GM12878 (cell line): ENCODE data around the gene ATP5MK. TPM values are rescaled to one million over a fixed set of nuclear protein-coding genes. Genes with fewer than 3 reads are reported as not detected.

Source experiments
- ATAC-seq: fragments of 200-7000 bp; cut with Tn5 transposase; 3 replicates; pipeline ENCODE4 v1.9.1; 2020; ENCODE audit warnings: mild to moderate bottlenecking, moderate library complexity
- BruUV-seq: library from RNA; stranded (reverse); fragments of 400-500 nt; replicated peaks from 2 replicates; lab custom pipeline; 2021; lab: Mats Ljungman, UMichigan
- CTCF ChIA-PET: fragments of 300-600 bp; sonication (Branson Sonifier 250); formaldehyde crosslinking; extraction: SDS; loops from one replicate; lab custom pipeline; 2021; ENCODE audit warnings: inconsistent platforms; lab: Yijun Ruan, JAX
- POLR2A ChIA-PET: fragments of 350-600 bp; formaldehyde crosslinking; extraction: SDS; loops from one replicate; lab custom pipeline; 2021; ENCODE audit warnings: inconsistent platforms; lab: Charles Lee
- RAD21 ChIA-PET: fragments of 300-600 bp; sonication (Branson Sonifier 250); formaldehyde crosslinking; loops from one replicate; lab custom pipeline; 2023; ENCODE audit warnings: antibody characterized with exemption; ENCODE audit not compliant: unreplicated experiment; lab: Charles Lee
- SMC1A ChIA-PET: fragments of 300-600 bp; sonication (Branson Sonifier 250); formaldehyde crosslinking; loops from one replicate; lab custom pipeline; 2023; ENCODE audit not compliant: unreplicated experiment, uncharacterized antibody; lab: Charles Lee
- DNase-seq: peaks from one replicate; pipeline ENCODE4 v3.0.0-alpha.2; 2011; ENCODE audit warnings: low read depth, low spot score
- FAIRE-seq: peaks from 3 replicates; lab custom pipeline; 2011; peaks lifted over from hg19 to GRCh38; lab: Jason Lieb, UNC
- H2AFZ ChIP-seq: 2 replicates; pipeline ENCODE4 v1.6.0; 2011; ENCODE audit warnings: low read depth, low read length, control low read depth; ENCODE audit not compliant: control insufficient read depth
- H3K27ac ChIP-seq: 2 replicates; pipeline ENCODE4 v1.5.1; 2011; ENCODE audit warnings: control low read depth; ENCODE audit not compliant: control insufficient read depth, insufficient read depth
- H3K27me3 ChIP-seq, 2 experiments: replicated peaks in 1 of 2; 2 replicates each; pipeline versions ENCODE4 v1.6.0 to v1.6.1; 2011; ENCODE audit warnings: low read length in 1 of 2; ENCODE audit not compliant: control insufficient read depth in 2 of 2, insufficient read depth in 2 of 2
- H3K36me3 ChIP-seq, 2 experiments: 2 replicates each; pipeline ENCODE4 v1.5.1; 2011; ENCODE audit warnings: low read length in 1 of 2; ENCODE audit not compliant: control insufficient read depth in 2 of 2, insufficient read depth in 2 of 2
- H3K4me1 ChIP-seq: 2 replicates; pipeline ENCODE4 v1.6.1; 2011; ENCODE audit warnings: mild to moderate bottlenecking, low read length, moderate library complexity, mixed read lengths; ENCODE audit not compliant: control insufficient read depth, insufficient read depth
- H3K4me2 ChIP-seq: 2 replicates; pipeline ENCODE4 v1.6.0; 2011; ENCODE audit warnings: control low read depth; ENCODE audit not compliant: control insufficient read depth, insufficient read depth
- H3K4me3 ChIP-seq: fragments of 200-600 bp; sonication (generic); 2 replicates; pipeline ENCODE4 v1.5.1; 2016
- H3K79me2 ChIP-seq: 2 replicates; pipeline ENCODE4 v1.6.0; 2011; ENCODE audit warnings: low read length; ENCODE audit not compliant: control insufficient read depth, insufficient read depth
- H3K9ac ChIP-seq: 2 replicates; pipeline ENCODE4 v1.8.0; 2011; ENCODE audit warnings: low read length, control low read depth, mixed read lengths; ENCODE audit not compliant: control insufficient read depth, insufficient read depth
- H3K9me3 ChIP-seq: replicated peaks from 3 replicates; pipeline ENCODE4 v1.5.1; 2011; ENCODE audit warnings: mild to moderate bottlenecking, low read length; ENCODE audit not compliant: control insufficient read depth, insufficient read depth
- H4K20me1 ChIP-seq: 2 replicates; pipeline ENCODE4 v1.6.0; 2011; ENCODE audit not compliant: control insufficient read depth, insufficient read depth
- BACH1 ChIP-seq: fragments of 450-650 bp; IDR thresholded peaks from 2 replicates; pipeline ENCODE4 v1.6.1; 2017; ENCODE audit warnings: mild to moderate bottlenecking, borderline replicate concordance
- BMI1 ChIP-seq: fragments of 450-650 bp; IDR thresholded peaks from 2 replicates; pipeline ENCODE4 v1.6.1; 2016; ENCODE audit warnings: mild to moderate bottlenecking, moderate library complexity, borderline replicate concordance
- CBX5 ChIP-seq: sonication (generic); IDR thresholded peaks from 2 replicates; pipeline ENCODE4 v1.6.1; 2016; ENCODE audit warnings: low read depth, moderate library complexity, mild to moderate bottlenecking, inconsistent platforms
- CUX1 ChIP-seq: IDR thresholded peaks from 2 replicates; pipeline ENCODE4 v1.6.1; 2012; ENCODE audit warnings: improper control_type of control experiment, low read depth, low read length; ENCODE audit not compliant: insufficient replicate concordance
- E2F4 ChIP-seq: IDR thresholded peaks from 2 replicates; pipeline ENCODE4 v1.6.1; 2012; ENCODE audit warnings: low read depth, low read length, improper control_type of control experiment
- KAT2A ChIP-seq: conservative IDR thresholded peaks from 2 replicates; pipeline ENCODE4 v1.6.1; 2011; ENCODE audit warnings: low read depth, low read length; ENCODE audit not compliant: control insufficient read depth
- KLF5 ChIP-seq: fragments of 450-650 bp; IDR thresholded peaks from 2 replicates; pipeline ENCODE4 v1.6.1; 2014; ENCODE audit warnings: mild to moderate bottlenecking; ENCODE audit not compliant: partially characterized antibody
- MEF2B ChIP-seq: fragments of 450-650 bp; IDR thresholded peaks from 2 replicates; pipeline ENCODE4 v1.6.1; 2018; ENCODE audit warnings: mild to moderate bottlenecking, moderate library complexity; ENCODE audit not compliant: partially characterized antibody, poor library complexity, severe bottlenecking
- NFYA ChIP-seq: IDR thresholded peaks from 2 replicates; pipeline ENCODE4 v1.6.1; 2011; ENCODE audit warnings: low read depth, mild to moderate bottlenecking, low read length, improper control_type of control experiment, borderline replicate concordance
- NFYB ChIP-seq: IDR thresholded peaks from 2 replicates; pipeline ENCODE4 v1.6.1; 2011; ENCODE audit warnings: low read depth, mild to moderate bottlenecking, low read length, improper control_type of control experiment, moderate library complexity; ENCODE audit not compliant: insufficient read depth
- SMAD1 ChIP-seq: fragments of 450-650 bp; IDR thresholded peaks from 2 replicates; pipeline ENCODE4 v1.6.1; 2018; ENCODE audit warnings: mild to moderate bottlenecking, low read depth; ENCODE audit not compliant: partially characterized antibody
- TCF3 ChIP-seq: IDR thresholded peaks from 2 replicates; pipeline ENCODE4 v1.6.1; 2012; ENCODE audit warnings: low read depth, mild to moderate bottlenecking, low read length, borderline replicate concordance; ENCODE audit not compliant: insufficient read depth
- ZNF217 ChIP-seq: fragments of 450-650 bp; IDR thresholded peaks from 2 replicates; pipeline ENCODE4 v1.6.1; 2017; ENCODE audit warnings: antibody characterized with exemption, mild to moderate bottlenecking
- ZNF384 ChIP-seq: IDR thresholded peaks from 2 replicates; pipeline ENCODE4 v1.6.1; 2012; ENCODE audit warnings: low read depth, mild to moderate bottlenecking, low read length, improper control_type of control experiment, borderline replicate concordance
- ZNF622 ChIP-seq: fragments of 450-650 bp; IDR thresholded peaks from 2 replicates; pipeline ENCODE4 v1.6.1; 2017; ENCODE audit warnings: mild to moderate bottlenecking, inconsistent platforms
- WGBS: methylation state at CpG from one replicate; pipeline ENCODE4 v1.1.6; 2016; ENCODE audit warnings: low lambda C conversion rate; ENCODE audit not compliant: insufficient replicate concordance, insufficient coverage; ENCODE audit errors: missing lambda C conversion rate; 5-methylcytosine and 5-hydroxymethylcytosine counted together
- in situ Hi-C: fragments of 300-500 bp; cut with MboI; formaldehyde crosslinking; loops from 9 replicates; pipeline ENCODE4 v1.14.3; 2018; ENCODE audit warnings: mixed read lengths
- intact Hi-C: fragments of 100-400 bp; cut with micrococcal nuclease; formaldehyde crosslinking; loops from one replicate; pipeline ENCODE4 v1.14.2; 2022; ENCODE audit not compliant: unreplicated experiment
- polyA plus RNA-seq, 11 experiments: library from polyadenylated mRNA; depleted of rRNA in 4 of 11; unstranded in 6 of 11; stranded (reverse) in 5 of 11; fragments of >200 nt; fragmentation: Nextera tagmentation in 4 of 11; fragmentation: Illumina TruSeq in 1 of 11; extraction: Ambion mirVana in 4 of 11; extraction: Trizol in 1 of 11; gene quantifications; 1 replicate in 1 of 11; 2 replicates in 10 of 11; pipeline versions ENCODE4 v1.2.1 to v1.2.3, GENCODE V29; 2011 to 2016; ENCODE audit warnings: inconsistent platforms in 2 of 11, missing spikeins in 2 of 11, low read depth in 1 of 11
- total RNA-seq, 4 experiments: library from RNA; depleted of rRNA in 3 of 4; stranded (reverse); fragments of >200 nt in 3 of 4; fragmentation: Illumina TruSeq in 1 of 4; extraction: Trizol in 1 of 4; gene quantifications; 2 replicates each; pipeline versions ENCODE4 v1.2.1 to v1.2.3, GENCODE V29; 2013 to 2021

ATP5MK gene
- total and polyA plus RNA-seq, 10 of the 15 experiments (the other 5 are each of a cell fraction or from before 2014, with no cell fraction given) = 240 to 1,790 (median 626) TPM

GRCh38 chr10:103419101-103419500, 22.8 kb upstream of the ATP5MK start:
- Histone ChIP-seq H3K4me3 (no peak overlapping the region), H3K4me1 (no peaks in the 10 kb centered on the region), H2AFZ (no peak overlapping the region), H3K9ac (no peak overlapping the region), H3K79me2 (no peaks in the 10 kb centered on the region; the same call in 1 of the 2 replicates), H3K4me2 (no peak overlapping the region), H4K20me1 (no peaks in the 10 kb centered on the region), H3K36me3 (peaks cover 44 to 61% of the 10 kb centered on the region in 2 experiments), H3K9me3 (no peaks in the 10 kb centered on the region), H3K27ac (no peak overlapping the region), H3K27me3 (no peaks in the 10 kb centered on the region)
- intact Hi-C loops = loop anchor here (10.0 kb wide), 1 partner anchor 176 kb away; no protein-coding TSS in a partner anchor
- POLR2A ChIA-PET = interaction anchor here (0.7 to 1.7 kb wide), 3 partner anchors 17 to 194 kb away, joined by 3 to 6 read pairs (median 3); no protein-coding TSS in a partner anchor
- RAD21 ChIA-PET = interaction anchor here (1.4 to 7.6 kb wide), 4 partner anchors 57 to 74 kb away, joined by 3 to 66 read pairs (median 40); no protein-coding TSS in a partner anchor
- in situ Hi-C loops = loop anchor here (5.0 kb wide), 1 partner anchor 58 kb away; the partner anchor contains the start of gene CALHM3
- SMC1A ChIA-PET = interaction anchor here (0.8 to 5.3 kb wide), 5 partner anchors 53 to 67 kb away, joined by 3 to 85 read pairs (median 5); partner anchors contain the start of gene CALHM3
- ATAC-seq (no peak), DNase-seq (no peak), FAIRE-seq (no peak)
- BruUV-seq = no TSS peak
- CTCF ChIA-PET = interaction anchor here (0.6 to 8.0 kb wide), 4 partner anchors 21 to 67 kb away, joined by 3 to 195 read pairs (median 89); partner anchors contain the start of gene CALHM3
- 98% methylated on average over 4 of the region's 4 CpGs for WGBS
- TF ChIP-seq TCF3 (no peak), CBX5 (no peak), ZNF217 (no peak), NFYB (no peak), SMAD1 (no peak), KLF5 (no peak), NFYA (no peak), BACH1 (no peak), BMI1 (no peak), KAT2A (no peak), ZNF622 (no peak), MEF2B (no peak), CUX1 (no peak), ZNF384 (no peak), E2F4 (no peak)
